ENCODE results near the gene ZBTB33.

GRCh38 chrX:120293015-120293414 is 42.4 kb downstream of the ZBTB33 start:
- no peak for TF ChIP-seq CTCF (IDR thresholded peaks at IDR 0.05)
- no peak for TF ChIP-seq FOXP4 (CRISPR knock-in tag; IDR thresholded peaks at IDR 0.05)
- no peak for TF ChIP-seq NFATC4 (CRISPR knock-in tag; IDR thresholded peaks at IDR 0.05)
- TF ChIP-seq ZNF281 (CRISPR knock-in tag; IDR thresholded peaks at IDR 0.05), result no peak
- TF ChIP-seq ZBTB43 (CRISPR knock-in tag; IDR thresholded peaks at IDR 0.05), result no peak
- TF ChIP-seq SP1 (CRISPR knock-in tag; conservative IDR thresholded peaks at IDR 0.05), result no peak
- TF ChIP-seq SMAD3 (CRISPR knock-in tag; IDR thresholded peaks at IDR 0.05; ENCODE audit: borderline replicate concordance), result no peak
- TF ChIP-seq CREB1 (CRISPR knock-in tag; IDR thresholded peaks at IDR 0.05), result no peak
